Peyer's patch (tissue), 4 donors: ENCODE measurements around the gene PC.

Experiments used
- CTCF ChIP-seq, 6 experiments: fragments of 450-650 bp in 4 of 6; fragments of 200-600 bp in 2 of 6; sonication (generic) in 1 of 6; IDR thresholded peaks; one replicate each; pipeline ENCODE4 v1.5.1; 2017 to 2019; ENCODE audit warnings: antibody characterized with exemption in 6 of 6, mild to moderate bottlenecking in 3 of 6, moderate library complexity in 1 of 6
- POLR2A ChIP-seq, 2 donors: fragments of 450-650 bp; IDR thresholded peaks; one replicate each; pipeline ENCODE4 v1.5.1; 2017; ENCODE audit warnings: antibody characterized with exemption in 2 of 2, mild to moderate bottlenecking in 2 of 2, moderate library complexity in 2 of 2

DNA sequence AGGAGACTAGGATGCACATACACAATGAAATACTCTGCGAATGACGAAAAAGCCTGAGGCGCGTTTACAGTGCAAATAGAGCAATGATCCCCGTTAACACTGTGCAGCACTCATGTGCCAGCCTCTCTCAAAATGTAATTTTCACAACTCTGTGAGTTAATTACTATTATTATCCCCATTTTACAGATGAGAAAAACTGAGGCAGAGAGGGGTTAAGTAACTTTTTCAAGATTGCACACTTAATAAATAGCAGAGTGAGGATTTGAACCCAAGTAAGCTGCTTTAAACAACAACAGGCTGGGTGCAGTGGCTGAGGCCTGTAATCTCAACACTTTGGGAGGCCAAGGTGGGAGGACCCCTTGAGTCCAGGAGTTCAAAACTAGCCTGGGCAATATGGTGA, 43.1 kb upstream of the PC start:
- no peak for TF ChIP-seq POLR2A (IDR thresholded peaks at IDR 0.05)
- no peak for TF ChIP-seq CTCF (IDR thresholded peaks at IDR 0.05)
